HepG2 (cell line): ENCODE results near the gene PIM3. TPM values are rescaled to one million over a fixed set of nuclear protein-coding genes. Genes with fewer than 3 reads are reported as not detected.
A peak's percentile ranks its signal among the peaks of the same experiment; 100 is the strongest.

Source experiments
- ATF3 ChIP-seq: sonication (generic); formaldehyde crosslinking; IDR thresholded peaks from 2 replicates; pipeline ENCODE4 v1.4.0; 2020; ENCODE audit warnings: missing genetic modification reagents
- JUN ChIP-seq: sonication (generic); formaldehyde crosslinking; IDR thresholded peaks from 2 replicates; pipeline ENCODE4 v1.4.0; 2020; ENCODE audit warnings: mild to moderate bottlenecking, missing genetic modification reagents
- KAT7 ChIP-seq: IDR thresholded peaks from 2 replicates; pipeline ENCODE4 v1.6.1; 2018; ENCODE audit warnings: borderline replicate concordance, missing compliant biosample characterization
- MNT ChIP-seq: fragments of 450-650 bp; IDR thresholded peaks from 2 replicates; pipeline ENCODE4 v1.6.1; 2016
- NR2C2 ChIP-seq: sonication (generic); formaldehyde crosslinking; IDR thresholded peaks from 2 replicates; pipeline ENCODE4 v1.4.0; 2020; ENCODE audit warnings: missing genetic modification reagents, mild to moderate bottlenecking, moderate library complexity, borderline replicate concordance
- ONECUT2 ChIP-seq: sonication (generic); formaldehyde crosslinking; IDR thresholded peaks from 2 replicates; pipeline ENCODE4 v1.4.0; 2020; ENCODE audit warnings: missing genetic modification reagents
- PITX1 ChIP-seq: sonication (generic); formaldehyde crosslinking; IDR thresholded peaks from 2 replicates; pipeline ENCODE4 v1.5.1; 2020; ENCODE audit warnings: mild to moderate bottlenecking, missing genetic modification reagents
- POLR2G ChIP-seq: fragments of 200-400 bp; formaldehyde crosslinking; IDR thresholded peaks from 2 replicates; pipeline ENCODE4 v1.6.1; 2018; ENCODE audit warnings: mild to moderate bottlenecking, low read depth, low read length, moderate library complexity
- RARA ChIP-seq: IDR thresholded peaks from 2 replicates; pipeline ENCODE4 v1.6.1; 2016; ENCODE audit warnings: missing genetic modification reagents, missing compliant biosample characterization
- SKI ChIP-seq: fragments of 450-650 bp; IDR thresholded peaks from one replicate; pipeline ENCODE4 v1.6.1; 2018; ENCODE audit warnings: mild to moderate bottlenecking; ENCODE audit not compliant: partially characterized antibody
- SP1 ChIP-seq, 2 experiments: fragments of 450-650 bp in 1 of 2; sonication (generic) in 1 of 2; formaldehyde crosslinking in 1 of 2; IDR thresholded peaks; 2 replicates each; pipeline versions ENCODE4 v1.4.0 to v1.6.1; 2016 to 2020; ENCODE audit warnings: missing genetic modification reagents in 1 of 2
- STAG1 ChIP-seq: sonication (generic); formaldehyde crosslinking; IDR thresholded peaks from 2 replicates; pipeline ENCODE4 v1.4.0; 2020; ENCODE audit warnings: missing genetic modification reagents
- TGIF2 ChIP-seq: IDR thresholded peaks from 2 replicates; pipeline ENCODE4 v1.6.1; 2016; ENCODE audit warnings: control low read depth, missing compliant biosample characterization
- THAP11 ChIP-seq: IDR thresholded peaks from 2 replicates; pipeline ENCODE4 v1.6.1; 2016; ENCODE audit warnings: missing biosample characterization, missing genetic modification reagents
- ZNF512 ChIP-seq: sonication (generic); formaldehyde crosslinking; IDR thresholded peaks from 2 replicates; pipeline ENCODE4 v1.4.0; 2020; ENCODE audit warnings: mild to moderate bottlenecking, missing genetic modification reagents
- ZNF605 ChIP-seq: sonication (generic); formaldehyde crosslinking; IDR thresholded peaks from 2 replicates; pipeline ENCODE4 v1.8.0; 2022; ENCODE audit warnings: mild to moderate bottlenecking, missing genetic modification reagents
- ZNF687 ChIP-seq: sonication (generic); formaldehyde crosslinking; IDR thresholded peaks from 2 replicates; pipeline ENCODE4 v1.5.1; 2020; ENCODE audit warnings: mild to moderate bottlenecking, missing genetic modification reagents, moderate library complexity
- ZNF710 ChIP-seq: sonication (generic); formaldehyde crosslinking; IDR thresholded peaks from 2 replicates; pipeline ENCODE4 v1.5.0; 2020; ENCODE audit warnings: mild to moderate bottlenecking, missing genetic modification reagents, borderline replicate concordance
- polyA plus RNA-seq, 8 experiments: library from polyadenylated mRNA; depleted of rRNA in 3 of 8; stranded (reverse) in 7 of 8; unstranded in 1 of 8; fragments of >200 nt; fragmentation: Illumina TruSeq in 4 of 8; extraction: Trizol in 4 of 8; gene quantifications; 2 replicates each; pipeline versions ENCODE4 v1.2.1 to v1.2.3, GENCODE V29; 2011 to 2016; ENCODE audit warnings: low read depth in 4 of 8, missing spikeins in 1 of 8, mixed read lengths in 1 of 8; ENCODE audit not compliant: insufficient read depth in 1 of 8
- total RNA-seq, 5 experiments: library from RNA; depleted of rRNA; stranded (reverse); fragments of >200 nt; fragmentation: Illumina TruSeq; extraction: Trizol; gene quantifications; 2 replicates each; pipeline ENCODE4 v1.2.3, GENCODE V29; 2016; ENCODE audit warnings: low read depth in 1 of 5

Gene PIM3
- total and polyA plus RNA-seq, 2 of the 13 experiments (the other 11 are each of a cell fraction or from before 2014, with no cell fraction given), result 21.6 to 31.2 TPM

- peak; percentile 58; the same call in 1 of the 2 replicates for TF ChIP-seq ATF3
- no peak for TF ChIP-seq MNT
- peak; percentile 38; the same call in 1 of the 2 replicates for TF ChIP-seq ZNF710 (CRISPR knock-in tag)
- TF ChIP-seq NR2C2 (CRISPR knock-in tag), result peak; percentile 85
- TF ChIP-seq JUN (CRISPR knock-in tag), result 0 out of 2 replicates have a peak, but pooled peaks have one; percentile 23
- TF ChIP-seq PITX1, result 0 out of 2 replicates have a peak, but pooled peaks have one; percentile 18
- TF ChIP-seq ZNF687 (CRISPR knock-in tag), result peak; percentile 90
- TF ChIP-seq ZNF512 (CRISPR knock-in tag), result no peak
- TF ChIP-seq KAT7 (CRISPR knock-in tag), result peak; percentile 77; the same call in 1 of the 2 replicates
- peak; percentile 79 for TF ChIP-seq POLR2G
- 0 out of 2 replicates have a peak, but pooled peaks have one; percentile 18 for TF ChIP-seq RARA
- no peak for TF ChIP-seq TGIF2
- peak; percentile 15 for TF ChIP-seq STAG1 (CRISPR knock-in tag)
- peak; percentile 27 for TF ChIP-seq SKI
- TF ChIP-seq ONECUT2 (CRISPR knock-in tag), result no peak
- 0 out of 2 replicates have a peak, but pooled peaks have one; percentile 36 for TF ChIP-seq SP1 (IDR thresholded peaks at IDR 0.05)
- TF ChIP-seq SP1 (CRISPR knock-in tag; IDR thresholded peaks at IDR 0.05), result 0 out of 2 replicates have a peak, but pooled peaks have one; percentile 50
- TF ChIP-seq THAP11 (CRISPR knock-in tag), result peak; percentile 83
- TF ChIP-seq ZNF605 (CRISPR knock-in tag), result 0 out of 2 replicates have a peak, but pooled peaks have one; percentile 29
Measured at GRCh38 chr22:49917974-49918910, 42.3 kb upstream of the PIM3 start, which contains the start of the genes ALG12 and CRELD2 (continued).
